HL-60 (cell line): ENCODE measurements around the gene CRYGS.
"Not testable (repeated sequence)": the region's sequence is repeated elsewhere in the genome, so short reads cannot be mapped to it uniquely, and the experiment has no call there.

ENCODE experiments used
- DNase-seq, 2 experiments: peaks; one replicate each; pipeline ENCODE4 v3.0.0-alpha.2; 2010 to 2020; ENCODE audit warnings: low read depth in 1 of 2, low spot score in 1 of 2
- H3K27ac ChIP-seq: fragments of 250-450 bp; sonication (Bioruptor Pico); replicated peaks from 2 replicates; pipeline ENCODE4 v1.5.1; 2020; ENCODE audit warnings: mild to moderate bottlenecking, moderate library complexity
- H3K27me3 ChIP-seq: fragments of 250-450 bp; sonication (Bioruptor Pico); 2 replicates; pipeline ENCODE4 v1.5.1; 2021; ENCODE audit warnings: mild to moderate bottlenecking, moderate library complexity; ENCODE audit not compliant: insufficient read depth, poor library complexity, severe bottlenecking
- H3K4me3 ChIP-seq: replicated peaks from 2 replicates; pipeline ENCODE4 v1.5.1; 2011; ENCODE audit warnings: mild to moderate bottlenecking, control low read depth, low read length; ENCODE audit not compliant: insufficient read depth
- GABPA ChIP-seq: IDR thresholded peaks from 2 replicates; pipeline ENCODE4 v1.6.1; 2012; ENCODE audit warnings: low read depth
- POLR2AphosphoS5 ChIP-seq: IDR thresholded peaks from 2 replicates; pipeline ENCODE4 v1.6.1; 2012; ENCODE audit warnings: low read depth
- SPI1 ChIP-seq: IDR thresholded peaks from 2 replicates; pipeline ENCODE4 v1.6.1; 2012; ENCODE audit warnings: low read depth, mild to moderate bottlenecking, borderline replicate concordance
- TF ChIP-seq, protein P1 (sequence below): IDR thresholded peaks from one replicate; pipeline ENCODE4 v1.5.1; 2011; ENCODE audit warnings: low read length, control low read depth, inconsistent platforms; ENCODE audit not compliant: insufficient read depth
- TF ChIP-seq, protein P2 (sequence below): IDR thresholded peaks from 2 replicates; pipeline ENCODE4 v1.6.1; 2012; ENCODE audit warnings: low read depth; ENCODE audit not compliant: insufficient replicate concordance

CRYGS gene

DNA sequence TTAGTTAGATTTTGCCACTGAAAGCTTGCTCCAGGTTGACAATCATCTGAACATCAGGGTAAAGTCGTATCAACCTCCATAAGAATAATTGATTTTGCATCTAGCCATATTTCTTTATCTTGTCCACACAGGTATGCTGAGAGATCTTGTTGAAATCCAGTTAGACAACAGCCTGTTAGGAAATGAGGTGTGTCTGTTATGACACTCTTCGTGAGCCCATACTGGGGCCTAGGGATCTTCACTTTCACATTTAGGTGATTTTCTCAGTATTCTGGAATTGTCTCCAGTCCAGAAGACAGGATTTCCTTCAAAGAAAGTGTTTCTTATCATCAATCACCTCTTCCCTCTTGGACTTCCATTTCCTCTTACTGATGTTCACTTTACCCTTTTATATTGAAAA is 44.5 kb upstream of the CRYGS start:
- H3K4me3 ChIP-seq = no peak overlapping the region
- no peak overlapping the region for H3K27ac ChIP-seq
- H3K27me3 ChIP-seq = no peaks in the 10 kb centered on the region
- no peak for TF ChIP-seq SPI1
- DNase-seq = no peak

GRCh38 chr3:186587183-186587582 is 43.0 kb upstream of the CRYGS start:
- DNase-seq = no peak
- H3K27me3 ChIP-seq = no peaks in the 10 kb centered on the region
- H3K4me3 ChIP-seq = no peak overlapping the region
- TF ChIP-seq POLR2AphosphoS5 (no peak), GABPA (no peak), SPI1 (no peak)
- TF ChIP-seq, protein P1, sequence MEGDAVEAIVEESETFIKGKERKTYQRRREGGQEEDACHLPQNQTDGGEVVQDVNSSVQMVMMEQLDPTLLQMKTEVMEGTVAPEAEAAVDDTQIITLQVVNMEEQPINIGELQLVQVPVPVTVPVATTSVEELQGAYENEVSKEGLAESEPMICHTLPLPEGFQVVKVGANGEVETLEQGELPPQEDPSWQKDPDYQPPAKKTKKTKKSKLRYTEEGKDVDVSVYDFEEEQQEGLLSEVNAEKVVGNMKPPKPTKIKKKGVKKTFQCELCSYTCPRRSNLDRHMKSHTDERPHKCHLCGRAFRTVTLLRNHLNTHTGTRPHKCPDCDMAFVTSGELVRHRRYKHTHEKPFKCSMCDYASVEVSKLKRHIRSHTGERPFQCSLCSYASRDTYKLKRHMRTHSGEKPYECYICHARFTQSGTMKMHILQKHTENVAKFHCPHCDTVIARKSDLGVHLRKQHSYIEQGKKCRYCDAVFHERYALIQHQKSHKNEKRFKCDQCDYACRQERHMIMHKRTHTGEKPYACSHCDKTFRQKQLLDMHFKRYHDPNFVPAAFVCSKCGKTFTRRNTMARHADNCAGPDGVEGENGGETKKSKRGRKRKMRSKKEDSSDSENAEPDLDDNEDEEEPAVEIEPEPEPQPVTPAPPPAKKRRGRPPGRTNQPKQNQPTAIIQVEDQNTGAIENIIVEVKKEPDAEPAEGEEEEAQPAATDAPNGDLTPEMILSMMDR = no peak
- TF ChIP-seq, protein P2, sequence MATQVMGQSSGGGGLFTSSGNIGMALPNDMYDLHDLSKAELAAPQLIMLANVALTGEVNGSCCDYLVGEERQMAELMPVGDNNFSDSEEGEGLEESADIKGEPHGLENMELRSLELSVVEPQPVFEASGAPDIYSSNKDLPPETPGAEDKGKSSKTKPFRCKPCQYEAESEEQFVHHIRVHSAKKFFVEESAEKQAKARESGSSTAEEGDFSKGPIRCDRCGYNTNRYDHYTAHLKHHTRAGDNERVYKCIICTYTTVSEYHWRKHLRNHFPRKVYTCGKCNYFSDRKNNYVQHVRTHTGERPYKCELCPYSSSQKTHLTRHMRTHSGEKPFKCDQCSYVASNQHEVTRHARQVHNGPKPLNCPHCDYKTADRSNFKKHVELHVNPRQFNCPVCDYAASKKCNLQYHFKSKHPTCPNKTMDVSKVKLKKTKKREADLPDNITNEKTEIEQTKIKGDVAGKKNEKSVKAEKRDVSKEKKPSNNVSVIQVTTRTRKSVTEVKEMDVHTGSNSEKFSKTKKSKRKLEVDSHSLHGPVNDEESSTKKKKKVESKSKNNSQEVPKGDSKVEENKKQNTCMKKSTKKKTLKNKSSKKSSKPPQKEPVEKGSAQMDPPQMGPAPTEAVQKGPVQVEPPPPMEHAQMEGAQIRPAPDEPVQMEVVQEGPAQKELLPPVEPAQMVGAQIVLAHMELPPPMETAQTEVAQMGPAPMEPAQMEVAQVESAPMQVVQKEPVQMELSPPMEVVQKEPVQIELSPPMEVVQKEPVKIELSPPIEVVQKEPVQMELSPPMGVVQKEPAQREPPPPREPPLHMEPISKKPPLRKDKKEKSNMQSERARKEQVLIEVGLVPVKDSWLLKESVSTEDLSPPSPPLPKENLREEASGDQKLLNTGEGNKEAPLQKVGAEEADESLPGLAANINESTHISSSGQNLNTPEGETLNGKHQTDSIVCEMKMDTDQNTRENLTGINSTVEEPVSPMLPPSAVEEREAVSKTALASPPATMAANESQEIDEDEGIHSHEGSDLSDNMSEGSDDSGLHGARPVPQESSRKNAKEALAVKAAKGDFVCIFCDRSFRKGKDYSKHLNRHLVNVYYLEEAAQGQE = no peak
- no peak overlapping the region for H3K27ac ChIP-seq

GRCh38 chr3:186586245-186586644 is 42.1 kb upstream of the CRYGS start:
- not testable (repeated sequence) for DNase-seq, H3K4me3 ChIP-seq, H3K27ac ChIP-seq, H3K27me3 ChIP-seq

- no peak overlapping the region for H3K27ac ChIP-seq
- H3K27me3 ChIP-seq = no peaks in the 10 kb centered on the region
- no peak overlapping the region for H3K4me3 ChIP-seq
- TF ChIP-seq SPI1 (no peak), GABPA (no peak), POLR2AphosphoS5 (no peak)
- TF ChIP-seq, protein P1 = no peak
- TF ChIP-seq, protein P2 = no peak
- DNase-seq = no peak
Observed at GRCh38 chr3:186583831-186584230, 39.7 kb upstream of the CRYGS start.

- TF ChIP-seq GABPA = no peak
- TF ChIP-seq, protein P2 = no peak
- TF ChIP-seq, protein P1 = no peak
- no peak for TF ChIP-seq POLR2AphosphoS5
- no peak for TF ChIP-seq SPI1
- H3K27ac ChIP-seq = no peak overlapping the region
- no peak for DNase-seq
Observed at GRCh38 chr3:186582541-186582940, 38.4 kb upstream of the CRYGS start.

More at GRCh38 chr3:186582541-186582940, 38.4 kb upstream of the CRYGS start:
- Histone ChIP-seq H3K4me3 (no peak overlapping the region), H3K27me3 (no peaks in the 10 kb centered on the region)
